Kidney (tissue), 14 donors: ENCODE results near the gene DFFB. TPM values are rescaled to one million over a fixed set of nuclear protein-coding genes. Genes with fewer than 3 reads are reported as not detected.

ENCODE experiments used
- DNase-seq, 5 donors: peaks; one replicate each; pipeline ENCODE4 v3.0.0-alpha.2; 2013 to 2020
- FAIRE-seq: peaks from 2 replicates; lab custom pipeline; 2012; peaks lifted over from hg19 to GRCh38; lab: Jason Lieb, UNC
- H3K27ac ChIP-seq, 2 donors: one replicate each; pipeline ENCODE4 v1.7.0; 2013; ENCODE audit warnings: low read depth in 2 of 2, low read length in 2 of 2, inconsistent platforms in 1 of 2
- H3K27me3 ChIP-seq: one replicate; pipeline ENCODE4 v1.7.1; 2013; ENCODE audit warnings: low read length, inconsistent platforms; ENCODE audit not compliant: control insufficient read depth, insufficient read depth
- H3K36me3 ChIP-seq, 3 donors: one replicate each; pipeline versions ENCODE4 v1.7.0 to v1.7.1; 2013; ENCODE audit warnings: low read length in 3 of 3, control low read depth in 1 of 3, inconsistent platforms in 1 of 3; ENCODE audit not compliant: insufficient read depth in 3 of 3, control insufficient read depth in 2 of 3
- H3K4me1 ChIP-seq, 3 donors: one replicate each; pipeline versions ENCODE4 v1.7.0 to v1.7.1; 2013; ENCODE audit warnings: low read length in 3 of 3, inconsistent platforms in 1 of 3, low read depth in 1 of 3; ENCODE audit not compliant: control insufficient read depth in 2 of 3, insufficient read depth in 2 of 3
- H3K4me3 ChIP-seq, 3 donors: one replicate each; pipeline versions ENCODE4 v1.7.0 to v1.8.1; 2013; ENCODE audit warnings: low read length in 3 of 3, control low read depth in 1 of 3, inconsistent platforms in 1 of 3
- H3K9ac ChIP-seq, 3 donors: one replicate each; pipeline versions ENCODE4 v1.7.0 to v1.7.1; 2013; ENCODE audit warnings: low read length in 3 of 3, control low read depth in 1 of 3, inconsistent platforms in 1 of 3
- H3K9me3 ChIP-seq, 3 donors: one replicate each; pipeline versions ENCODE4 v1.7.0 to v1.7.1; 2013; ENCODE audit warnings: low read length in 3 of 3, control low read depth in 1 of 3, inconsistent platforms in 1 of 3; ENCODE audit not compliant: control insufficient read depth in 2 of 3, insufficient read depth in 1 of 3
- intact Hi-C: fragments of 100-400 bp; cut with DNase I; formaldehyde crosslinking; loops from one replicate; pipeline ENCODE4 v1.11.1; 2022
- polyA plus RNA-seq: library from polyadenylated mRNA; stranded (reverse); fragments of 350-450 nt; fragmentation: Illumina TruSeq; extraction: RNeasy Lipid Tissue Mini Kit (QIAGEN cat#74804); gene quantifications from one replicate; pipeline ENCODE4 v1.2.3, GENCODE V29; 2014; ENCODE audit warnings: low read depth, low replicate concordance; ENCODE audit not compliant: insufficient read depth
- total RNA-seq: library from RNA; stranded (reverse); fragmentation: NEBNext Ultra II Directional; extraction: Animal tissue kit (Norgen Biotek cat#: 25700); gene quantifications from one replicate; pipeline ENCODE4 v1.2.1, GENCODE V29; 2021
- TF ChIP-seq, protein P1 (sequence below): IDR thresholded peaks from 3 replicates; pipeline ENCODE4 v1.5.1; 2012; ENCODE audit warnings: mild to moderate bottlenecking, moderate library complexity, borderline replicate concordance; ENCODE audit not compliant: insufficient read depth; ENCODE audit errors: extremely low read depth
- donor health status: control.
- donor health status: control.
- donor health status: control.
- donor health status: control.
- donor health status: control.
- donor health status: DM: yes; HTN: yes; CAD: no.
- donor health status: Normal renal cell carcinoma (clear cell type).

Gene DFFB
- total and polyA plus RNA-seq, 2 donors from 2014 or later = 5.6 to 8.2 TPM

DNA sequence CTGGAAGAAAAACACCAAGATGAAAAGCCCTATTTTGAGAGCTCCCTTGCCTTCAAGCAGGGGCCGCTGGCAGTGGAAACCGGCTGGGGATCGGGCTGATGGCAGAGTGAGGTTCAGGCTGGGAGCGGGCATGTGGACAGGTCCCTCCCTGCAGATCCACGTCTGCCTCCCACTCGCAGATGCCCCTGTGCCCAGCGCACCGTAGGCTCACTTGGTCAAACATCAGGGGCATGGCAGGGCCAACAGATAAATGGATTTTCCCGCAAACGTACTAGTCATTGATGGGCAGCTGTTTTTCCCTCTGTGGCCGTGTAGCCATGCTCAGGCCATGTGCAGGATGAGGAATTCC lies 49.4 kb downstream of the DFFB start:
- Histone ChIP-seq H3K27me3 (no peaks in the 10 kb centered on the region), H3K9ac (no peak overlapping the region), H3K9me3 (no peaks in the 10 kb centered on the region), H3K4me1 (peaks cover 0 to 21% (median 9%) of the 10 kb centered on the region in 3 donors), H3K4me3 (no peak overlapping the region), H3K36me3 (no peaks in the 10 kb centered on the region), H3K27ac (no peak overlapping the region)
- intact Hi-C loops = no loop called here
- no peak for FAIRE-seq
- peak in 1 of 5 donors; percentile 60 for DNase-seq
- TF ChIP-seq, protein P1, sequence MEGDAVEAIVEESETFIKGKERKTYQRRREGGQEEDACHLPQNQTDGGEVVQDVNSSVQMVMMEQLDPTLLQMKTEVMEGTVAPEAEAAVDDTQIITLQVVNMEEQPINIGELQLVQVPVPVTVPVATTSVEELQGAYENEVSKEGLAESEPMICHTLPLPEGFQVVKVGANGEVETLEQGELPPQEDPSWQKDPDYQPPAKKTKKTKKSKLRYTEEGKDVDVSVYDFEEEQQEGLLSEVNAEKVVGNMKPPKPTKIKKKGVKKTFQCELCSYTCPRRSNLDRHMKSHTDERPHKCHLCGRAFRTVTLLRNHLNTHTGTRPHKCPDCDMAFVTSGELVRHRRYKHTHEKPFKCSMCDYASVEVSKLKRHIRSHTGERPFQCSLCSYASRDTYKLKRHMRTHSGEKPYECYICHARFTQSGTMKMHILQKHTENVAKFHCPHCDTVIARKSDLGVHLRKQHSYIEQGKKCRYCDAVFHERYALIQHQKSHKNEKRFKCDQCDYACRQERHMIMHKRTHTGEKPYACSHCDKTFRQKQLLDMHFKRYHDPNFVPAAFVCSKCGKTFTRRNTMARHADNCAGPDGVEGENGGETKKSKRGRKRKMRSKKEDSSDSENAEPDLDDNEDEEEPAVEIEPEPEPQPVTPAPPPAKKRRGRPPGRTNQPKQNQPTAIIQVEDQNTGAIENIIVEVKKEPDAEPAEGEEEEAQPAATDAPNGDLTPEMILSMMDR = no peak

DNA sequence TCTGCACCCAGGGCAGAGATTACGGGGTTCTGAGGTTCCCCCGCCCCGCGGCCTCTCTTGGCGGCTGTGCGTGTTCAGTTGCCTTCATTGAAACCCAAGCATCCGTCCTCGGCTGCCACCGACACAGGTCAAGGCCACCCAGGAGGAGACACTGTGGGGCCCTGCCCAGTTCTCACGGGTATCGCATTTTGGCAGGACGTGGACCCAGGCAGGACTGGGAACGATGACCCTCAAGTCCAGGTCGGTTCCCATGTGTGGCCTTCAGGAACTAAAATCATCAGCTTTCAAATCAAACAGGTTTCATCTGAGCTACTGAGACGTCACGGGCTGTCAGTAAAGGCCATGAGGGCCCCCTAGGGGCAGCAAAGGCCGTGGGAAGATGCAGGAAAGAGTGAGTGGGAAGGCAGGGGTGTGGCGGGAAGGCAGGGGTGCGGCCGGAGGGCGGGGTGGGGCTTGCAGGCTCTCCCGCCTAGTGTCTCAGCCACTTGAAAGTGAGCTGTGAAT lies 49.8 kb downstream of the DFFB start:
- Histone ChIP-seq H3K27me3 (no peaks in the 10 kb centered on the region), H3K27ac (no peak overlapping the region), H3K9me3 (no peaks in the 10 kb centered on the region), H3K4me1 (peaks cover 0 to 19% (median 9%) of the 10 kb centered on the region in 3 donors), H3K4me3 (no peak overlapping the region), H3K9ac (no peak overlapping the region), H3K36me3 (no peaks in the 10 kb centered on the region)
- FAIRE-seq (no peak), DNase-seq (peak in 2 of 5 donors; percentile 21 to 70)
- intact Hi-C loops = no loop called here
- TF ChIP-seq, protein P1 = no peak

DNA sequence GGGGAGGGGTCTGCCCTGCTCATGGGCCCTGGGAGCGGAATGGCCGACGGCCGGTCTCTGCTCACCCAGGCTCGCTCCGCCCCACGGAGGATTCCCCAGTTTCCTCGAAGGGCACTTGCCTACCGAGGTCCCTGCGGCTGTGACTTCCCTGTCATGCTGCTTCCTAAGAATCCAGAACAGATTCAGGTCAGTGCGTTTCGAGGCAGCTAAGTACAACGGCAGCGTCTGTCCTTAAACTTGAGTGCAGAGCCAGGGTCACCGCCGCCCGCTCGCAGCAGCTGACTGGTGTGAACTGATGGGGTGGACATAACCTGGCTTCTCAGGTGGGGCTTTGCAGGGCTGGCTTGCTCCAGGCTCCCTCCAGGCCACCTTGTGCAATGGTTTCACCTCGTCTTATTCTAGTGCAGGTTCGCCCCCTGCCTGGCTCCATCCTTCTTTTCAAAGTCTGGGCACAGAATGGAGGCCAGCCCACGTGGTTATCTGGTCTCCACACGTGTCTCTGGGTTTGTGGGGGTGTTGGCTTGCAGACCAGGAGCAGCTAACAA lies 50.4 kb downstream of the DFFB start:
- Histone ChIP-seq H3K4me1 (peaks cover 0 to 13% (median 6%) of the 10 kb centered on the region in 3 donors), H3K9ac (no peak overlapping the region), H3K27ac (no peak overlapping the region), H3K9me3 (no peaks in the 10 kb centered on the region), H3K27me3 (no peaks in the 10 kb centered on the region), H3K36me3 (no peaks in the 10 kb centered on the region), H3K4me3 (no peak overlapping the region)
- peak in 1 of 5 donors; percentile 59 for DNase-seq
- FAIRE-seq = no peak
- TF ChIP-seq, protein P1 = no peak
- intact Hi-C loops = no loop called here
